GM19328 (cell line): ENCODE measurements around the gene OLFML3.

ENCODE experiments used
- ATAC-seq: cut with Tn5 transposase; IDR thresholded peaks from one replicate; pipeline ENCODE4 v1.9.1; 2021; ENCODE audit warnings: mild to moderate bottlenecking, moderate library complexity; ENCODE audit not compliant: unreplicated experiment

The OLFML3 gene

DNA sequence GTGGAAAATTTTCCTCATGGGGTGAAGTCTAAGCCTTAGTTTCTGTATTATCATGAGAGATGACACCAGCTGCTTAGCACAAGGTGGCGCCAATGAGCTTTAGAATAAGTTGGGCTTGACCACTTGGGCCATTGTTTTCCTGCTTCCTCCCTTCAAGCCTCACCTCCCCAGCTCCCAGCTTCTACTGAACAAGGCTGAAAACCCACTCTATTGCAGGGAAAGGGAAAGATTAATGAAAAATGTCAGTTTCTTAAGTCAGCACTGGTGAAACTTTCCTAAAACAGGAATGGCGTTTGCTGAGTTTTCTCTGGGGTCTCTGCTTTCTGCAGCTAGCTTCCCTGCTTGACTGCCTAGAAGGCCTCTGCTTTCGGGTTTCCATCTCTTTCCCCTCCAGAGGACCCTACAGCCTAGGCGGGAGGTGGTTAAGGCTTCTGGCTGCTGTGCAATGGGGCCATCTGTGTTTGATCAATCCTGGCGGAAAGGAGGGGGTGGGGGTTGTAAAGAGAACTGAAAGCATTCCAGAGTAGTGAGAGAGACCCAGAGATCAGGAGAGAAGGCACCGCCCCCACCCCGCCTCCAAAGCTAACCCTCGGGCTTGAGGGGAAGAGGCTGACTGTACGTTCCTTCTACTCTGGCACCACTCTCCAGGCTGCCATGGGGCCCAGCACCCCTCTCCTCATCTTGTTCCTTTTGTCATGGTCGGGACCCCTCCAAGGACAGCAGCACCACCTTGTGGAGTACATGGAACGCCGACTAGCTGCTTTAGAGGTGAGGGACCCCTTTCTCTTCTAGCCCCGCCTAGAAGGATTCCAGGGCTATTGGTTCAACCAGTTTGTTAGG lies at the start of gene OLFML3:
OLFML3 (plus strand) TSS at position 612 of the 840 bp plus-strand sequence; CDS start at position 655, 43 bp downstream.
- ATAC-seq: no peak

GRCh38 chr1:113929750-113930498 lies 49.4 kb upstream of the OLFML3 start:
- ATAC-seq: peak; percentile 37

GRCh38 chr1:113930499-113931161 lies 48.6 kb upstream of the OLFML3 start:
- ATAC-seq: peak; percentile 27

GRCh38 chr1:113931451-113931851 lies 47.8 kb upstream of the OLFML3 start:
- no peak for ATAC-seq

- ATAC-seq: no peak
Observed at GRCh38 chr1:113934006-113934405, 45.3 kb upstream of the OLFML3 start.

GRCh38 chr1:113934511-113935055 lies 44.7 kb upstream of the OLFML3 start:
- no peak for ATAC-seq

GRCh38 chr1:113935176-113935575 lies 44.1 kb upstream of the OLFML3 start:
- ATAC-seq: no peak

GRCh38 chr1:113935970-113936369 lies 43.3 kb upstream of the OLFML3 start:
- no peak for ATAC-seq

- ATAC-seq: no peak
Observed at GRCh38 chr1:113937146-113937545, 42.1 kb upstream of the OLFML3 start.

- ATAC-seq: no peak
Observed at GRCh38 chr1:113938192-113938591, 41.1 kb upstream of the OLFML3 start.

GRCh38 chr1:113940365-113941244 lies 38.7 kb upstream of the OLFML3 start:
- no peak for ATAC-seq

GRCh38 chr1:113941245-113941559 lies 38.1 kb upstream of the OLFML3 start:
- no peak for ATAC-seq

DNA sequence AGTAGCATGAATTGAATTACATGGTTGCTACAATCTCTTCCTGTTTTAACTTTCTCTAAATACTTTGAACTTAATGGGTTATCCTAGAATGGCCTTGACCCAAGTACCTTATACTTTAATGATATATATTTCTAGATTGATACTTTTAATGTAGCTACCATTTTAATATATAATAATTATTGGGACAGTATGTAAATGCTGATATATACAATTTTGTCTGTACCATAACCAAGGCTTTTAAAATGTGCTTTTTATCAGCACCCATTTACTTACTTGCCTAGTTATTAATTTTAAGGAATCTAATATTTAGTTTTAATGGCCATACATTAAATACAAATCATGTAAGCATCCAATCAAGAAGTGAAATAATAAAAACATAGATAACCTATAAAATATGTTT lies 36.7 kb upstream of the OLFML3 start:
- no peak for ATAC-seq

DNA sequence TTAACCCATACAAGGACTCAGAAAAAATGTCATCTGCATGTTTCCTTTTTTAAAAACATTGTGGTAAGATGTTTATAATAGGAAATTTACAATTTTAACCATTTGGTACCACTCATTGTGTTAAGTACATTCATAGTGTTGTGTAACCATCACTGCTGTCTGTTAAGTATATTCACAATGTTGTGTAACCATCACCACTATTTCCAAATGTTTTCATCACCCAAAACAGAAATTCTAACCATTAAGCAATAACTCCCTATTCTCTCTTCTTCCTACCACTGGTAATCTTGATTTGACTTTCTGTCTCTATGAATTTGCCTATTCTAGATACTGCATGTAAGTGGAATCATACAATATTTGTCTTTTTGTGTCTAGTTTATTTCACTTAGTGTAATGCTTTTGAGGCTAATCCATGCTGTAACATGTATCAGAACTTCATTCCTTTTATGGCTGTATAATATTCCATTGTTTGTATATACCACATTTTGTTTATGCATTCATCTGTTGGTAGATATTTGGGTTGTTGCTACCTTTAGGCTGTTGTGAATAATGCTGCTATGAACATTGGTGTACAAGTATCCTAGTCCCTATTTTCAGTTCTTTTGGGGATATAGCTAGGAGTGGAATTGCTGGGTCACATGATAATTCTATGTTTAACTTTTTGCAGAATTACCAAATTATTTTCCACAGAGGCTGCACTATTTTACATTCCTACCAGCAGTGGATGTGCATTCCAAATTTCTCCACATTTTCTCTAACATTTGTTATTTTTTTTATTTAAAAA lies 36.1 kb upstream of the OLFML3 start:
- ATAC-seq: no peak

- ATAC-seq: no peak
Observed at GRCh38 chr1:113945329-113945728, 33.9 kb upstream of the OLFML3 start.

- no peak for ATAC-seq
Observed at GRCh38 chr1:113946112-113946511, 33.2 kb upstream of the OLFML3 start.

GRCh38 chr1:113946678-113947387 lies 32.4 kb upstream of the OLFML3 start:
- no peak for ATAC-seq

- no peak for ATAC-seq
Observed at GRCh38 chr1:113947388-113948107, 31.7 kb upstream of the OLFML3 start.
